Esophagus mucosa (tissue), 1 donor: ENCODE measurements around the gene FERD3L. TPM values are rescaled to one million over a fixed set of nuclear protein-coding genes. Genes with fewer than 3 reads are reported as not detected.

Experiments
- ATAC-seq: fragments of 200-7000 bp; cut with Tn5 transposase; one replicate; pipeline ENCODE4 v1.9.1; 2020
- total RNA-seq: library from RNA; stranded (reverse); gene quantifications from one replicate; pipeline ENCODE4 v1.2.4, GENCODE V29; 2023
- donor health status: DM: yes; HTN: yes; CAD: no.

The FERD3L gene
- total RNA-seq, 1 donor from 2014 or later, result not detected

- no peak for ATAC-seq
These were observed 28.8 kb downstream of the FERD3L start for GRCh38 chr7:19116121-19117090.

- no peak for ATAC-seq
These were observed 30.7 kb downstream of the FERD3L start for GRCh38 chr7:19114551-19114855.

GRCh38 chr7:19113855-19114550 is 31.2 kb downstream of the FERD3L start:
- ATAC-seq, result no peak

- ATAC-seq, result no peak
These were observed 32.2 kb downstream of the FERD3L start for GRCh38 chr7:19113002-19113350.

GRCh38 chr7:19112274-19113001 is 32.8 kb downstream of the FERD3L start:
- no peak for ATAC-seq

- ATAC-seq, result no peak
These were observed 33.5 kb downstream of the FERD3L start for GRCh38 chr7:19111474-19112273.

- no peak for ATAC-seq
These were observed 34.4 kb downstream of the FERD3L start for GRCh38 chr7:19110776-19111175.

- no peak for ATAC-seq
These were observed 35.0 kb downstream of the FERD3L start for GRCh38 chr7:19110026-19110730.

- ATAC-seq, result no peak
These were observed 35.9 kb downstream of the FERD3L start for GRCh38 chr7:19109000-19109946.

- ATAC-seq, result no peak
These were observed 37.7 kb downstream of the FERD3L start for GRCh38 chr7:19107356-19108146.

- ATAC-seq, result no peak
These were observed 38.2 kb downstream of the FERD3L start for GRCh38 chr7:19107081-19107355.

- no peak for ATAC-seq
These were observed 38.8 kb downstream of the FERD3L start for GRCh38 chr7:19106241-19107080.

- no peak for ATAC-seq
These were observed 39.7 kb downstream of the FERD3L start for GRCh38 chr7:19105546-19105945.

GRCh38 chr7:19104811-19105210 is 40.4 kb downstream of the FERD3L start:
- no peak for ATAC-seq

- ATAC-seq, result no peak
These were observed 42.3 kb downstream of the FERD3L start for GRCh38 chr7:19102884-19103283.

GRCh38 chr7:19101909-19102308 is 43.3 kb downstream of the FERD3L start:
- ATAC-seq, result no peak

- ATAC-seq, result no peak
These were observed 43.7 kb downstream of the FERD3L start for GRCh38 chr7:19101472-19101871.

- ATAC-seq, result no peak
These were observed 45.3 kb downstream of the FERD3L start for GRCh38 chr7:19099924-19100323.

- ATAC-seq, result no peak
These were observed 46.0 kb downstream of the FERD3L start for GRCh38 chr7:19099194-19099593.
